Endothelial cell of umbilical vein (primary cell): ENCODE results near the gene SPATS1. TPM values are rescaled to one million over a fixed set of nuclear protein-coding genes. Genes with fewer than 3 reads are reported as not detected.

Experiments
- BruUV-seq: library from RNA; stranded (reverse); fragments of 400-500 nt; replicated peaks from 2 replicates; lab custom pipeline; 2021; lab: Mats Ljungman, UMichigan
- CTCF ChIA-PET: fragments of 300-600, 350-600 bp; sonication (Branson Sonifier 250); formaldehyde crosslinking; loops from one replicate; lab custom pipeline; 2021; ENCODE audit warnings: antibody characterized with exemption, inconsistent platforms; lab: Charles Lee
- POLR2A ChIA-PET: fragments of 300-600, 350-600 bp; sonication (Branson Sonifier 250); formaldehyde crosslinking; loops from one replicate; lab custom pipeline; 2021; ENCODE audit warnings: antibody characterized with exemption, inconsistent platforms; lab: Charles Lee
- DNase-seq: peaks from one replicate; pipeline ENCODE4 v3.0.0-alpha.2; 2011; ENCODE audit warnings: low read depth, low spot score
- FAIRE-seq: peaks from 2 replicates; lab custom pipeline; 2011; peaks lifted over from hg19 to GRCh38; lab: Jason Lieb, UNC
- H2AFZ ChIP-seq: 2 replicates; pipeline ENCODE4 v1.6.0; 2012; ENCODE audit warnings: low read depth, low read length, control low read depth, inconsistent platforms
- H3K27ac ChIP-seq: 2 replicates; pipeline ENCODE4 v1.5.1; 2011; ENCODE audit warnings: low read depth, mild to moderate bottlenecking, control low read depth, low read length, moderate library complexity; ENCODE audit not compliant: insufficient read depth
- H3K27me3 ChIP-seq, 2 experiments: 2 replicates each; pipeline versions ENCODE4 v1.6.0 to v1.6.1; 2011; ENCODE audit warnings: low read length in 2 of 2, mixed read lengths in 1 of 2; ENCODE audit not compliant: control insufficient read depth in 2 of 2, insufficient read depth in 2 of 2
- H3K36me3 ChIP-seq, 2 experiments: 2 replicates in 1 of 2; 3 replicates in 1 of 2; pipeline ENCODE4 v1.5.1; 2011; ENCODE audit warnings: low read length in 2 of 2, mild to moderate bottlenecking in 1 of 2, moderate library complexity in 1 of 2; ENCODE audit not compliant: control insufficient read depth in 2 of 2, insufficient read depth in 2 of 2; ENCODE audit errors: extremely low read depth in 1 of 2
- H3K4me1 ChIP-seq: 3 replicates; pipeline ENCODE4 v1.5.1; 2011; ENCODE audit warnings: mild to moderate bottlenecking, low read length; ENCODE audit not compliant: control insufficient read depth, insufficient read depth; ENCODE audit errors: extremely low read depth
- H3K4me2 ChIP-seq: 2 replicates; pipeline ENCODE4 v1.6.1; 2011; ENCODE audit warnings: low read length, control low read depth, mixed read lengths; ENCODE audit not compliant: insufficient read depth
- H3K4me3 ChIP-seq, 3 experiments: fragments of 200-600 bp in 1 of 3; sonication (generic), shearing (Covaris generic) in 1 of 3; replicated peaks in 1 of 3; 2 replicates each; pipeline ENCODE4 v1.5.1; 2011 to 2016; ENCODE audit warnings: control low read depth in 3 of 3, low read length in 3 of 3, mild to moderate bottlenecking in 2 of 3, inconsistent platforms in 1 of 3, low read depth in 1 of 3, moderate library complexity in 1 of 3; ENCODE audit not compliant: insufficient read depth in 1 of 3
- H3K79me2 ChIP-seq: 2 replicates; pipeline ENCODE4 v1.6.0; 2012; ENCODE audit warnings: low read length, inconsistent platforms; ENCODE audit not compliant: control insufficient read depth, insufficient read depth
- H3K9ac ChIP-seq: replicated peaks from 2 replicates; pipeline ENCODE3; 2011; ENCODE audit warnings: low read length, control low read depth; ENCODE audit not compliant: insufficient read depth; ENCODE audit errors: extremely low read depth
- H3K9me1 ChIP-seq: replicated peaks from 3 replicates; pipeline ENCODE4 v1.6.0; 2011; ENCODE audit warnings: mild to moderate bottlenecking, low read length; ENCODE audit not compliant: control insufficient read depth, insufficient read depth; ENCODE audit errors: extremely low read depth
- H3K9me3 ChIP-seq: replicated peaks from 2 replicates; pipeline ENCODE4 v1.5.1; 2012; ENCODE audit warnings: low read length, inconsistent platforms; ENCODE audit not compliant: control insufficient read depth, insufficient read depth
- H4K20me1 ChIP-seq: replicated peaks from 2 replicates; pipeline ENCODE3; 2011; ENCODE audit warnings: mild to moderate bottlenecking, low read length; ENCODE audit not compliant: control insufficient read depth, insufficient read depth; ENCODE audit errors: extremely low read depth
- EZH2 ChIP-seq: IDR thresholded peaks from 2 replicates; pipeline ENCODE4 v1.6.1; 2012; ENCODE audit warnings: borderline replicate concordance, low read depth, mild to moderate bottlenecking, moderate library complexity, low read length, inconsistent platforms; ENCODE audit not compliant: severe bottlenecking
- FOS ChIP-seq: IDR thresholded peaks from 2 replicates; pipeline ENCODE4 v1.6.1; 2011; ENCODE audit warnings: mild to moderate bottlenecking, low read length, moderate library complexity, borderline replicate concordance; ENCODE audit not compliant: insufficient read depth
- GATA2 ChIP-seq: IDR thresholded peaks from 2 replicates; pipeline ENCODE4 v1.7.0; 2011; ENCODE audit warnings: low read depth, mild to moderate bottlenecking, moderate library complexity, mixed read lengths, low read length; ENCODE audit not compliant: insufficient read length, insufficient read depth
- JUN ChIP-seq: IDR thresholded peaks from 2 replicates; pipeline ENCODE4 v1.6.1; 2011; ENCODE audit warnings: borderline replicate concordance, low read depth; ENCODE audit not compliant: insufficient read length, insufficient read depth
- POLR2A ChIP-seq: IDR thresholded peaks from 2 replicates; pipeline ENCODE4 v1.6.1; 2012; ENCODE audit warnings: low read depth, mild to moderate bottlenecking, control low read depth, low read length
- POLR2AphosphoS5 ChIP-seq: IDR thresholded peaks from 2 replicates; pipeline ENCODE4 v1.6.1; 2012; ENCODE audit warnings: low read depth, mild to moderate bottlenecking, control low read depth, low read length, moderate library complexity; ENCODE audit not compliant: insufficient read depth
- dilution Hi-C: fragments of 300-500 bp; cut with MboI; formaldehyde crosslinking; loops from one replicate; pipeline ENCODE4 v1.15.0; 2019; ENCODE audit warnings: low sequenced_read_pairs; ENCODE audit not compliant: extremely low pct_ligation_motif_present
- intact Hi-C: fragments of 100-400 bp; cut with micrococcal nuclease; formaldehyde crosslinking; loops from one replicate; pipeline ENCODE4 v1.10.0; 2022
- polyA plus RNA-seq, 4 experiments: library from polyadenylated mRNA; depleted of rRNA in 3 of 4; stranded (reverse) in 3 of 4; unstranded in 1 of 4; fragments of >200 nt; gene quantifications; 2 replicates each; pipeline versions ENCODE4 v1.2.1 to v1.2.3, GENCODE V29; 2011 to 2012; ENCODE audit warnings: missing spikeins in 1 of 4
- total RNA-seq: library from RNA; stranded (reverse); gene quantifications from 2 replicates; pipeline ENCODE4 v1.2.3, GENCODE V29; 2021

The SPATS1 gene
- total and polyA plus RNA-seq, 2 donors (not counting 3 experiments of a cell fraction or from before 2014, with no cell fraction given) = not detected

GRCh38 chr6:44387346-44388134, 45.1 kb downstream of the SPATS1 start, which contains the start of gene CDC5L:
TSS of gene CDC5L (plus strand) at chr6:44387706. CDS start at chr6:44387824, 118 bp downstream.
- Histone ChIP-seq H3K4me1 (peaks cover 22% of the 10 kb centered on the region), H3K9me1 (no peaks in the 10 kb centered on the region), H3K4me2 (peak within 1 kb of the TSS; percentile 86), H3K9ac (peak within 1 kb of the TSS; percentile 95), H3K27ac (peak within 1 kb of the TSS; percentile 88), H3K36me3 (peaks cover 2% of the 10 kb centered on the region in 2 experiments), H3K4me3 (peak within 1 kb of the TSS; percentile 72 to 87 (median 79)), H2AFZ (peak within 1 kb of the TSS; percentile 55), H3K79me2 (peaks cover 34% of the 10 kb centered on the region), H4K20me1 (no peaks in the 10 kb centered on the region), H3K27me3 (no peaks in the 10 kb centered on the region), H3K9me3 (no peaks in the 10 kb centered on the region)
- dilution Hi-C loops = no loop called here
- peak; percentile 100 for DNase-seq
- POLR2A ChIA-PET = interaction anchor here (0.7 kb wide), 2 partner anchors 16 to 435 kb away, joined by 5 to 6 read pairs; no protein-coding TSS in a partner anchor
- TF ChIP-seq GATA2 (no peak), POLR2AphosphoS5 (peak; percentile 59), FOS (peak; percentile 19), JUN (peak; percentile 75), EZH2 (no peak), POLR2A (peak; percentile 66)
- CTCF ChIA-PET = interaction anchor here (0.6 to 1.4 kb wide), 5 partner anchors 9 to 119 kb away, joined by 3 to 8 read pairs (median 4); no protein-coding TSS in a partner anchor
- no TSS peak for BruUV-seq
- FAIRE-seq = peak; percentile 98
- intact Hi-C loops = loop anchor here (1.0 to 2.0 kb wide), 2 partner anchors 119 to 123 kb away; partner anchors contain the start of gene NFKBIE
